Calu3 (cell line): ENCODE data around the gene ST7. TPM values are rescaled to one million over a fixed set of nuclear protein-coding genes. Genes with fewer than 3 reads are reported as not detected.

ENCODE experiments used
- BruUV-seq: library from RNA; stranded (reverse); fragments of 400-500 nt; replicated peaks from 2 replicates; lab custom pipeline; 2021; lab: Mats Ljungman, UMichigan
- CTCF ChIA-PET: fragments of 300-600 bp; sonication (Branson Sonifier 250); formaldehyde crosslinking; loops from one replicate; lab custom pipeline; 2022; ENCODE audit warnings: antibody characterized with exemption; lab: Charles Lee
- DNase-seq: peaks from one replicate; pipeline ENCODE4 v3.0.0; 2022
- H3K27ac Mint-ChIP-seq: one replicate; pipeline ENCODE4 v1.8.0; 2022; ENCODE audit warnings: mixed read lengths; ENCODE audit not compliant: unreplicated experiment
- H3K27me3 Mint-ChIP-seq: one replicate; pipeline ENCODE4 v1.8.0; 2022; ENCODE audit warnings: mixed read lengths; ENCODE audit not compliant: unreplicated experiment
- H3K36me3 Mint-ChIP-seq: one replicate; pipeline ENCODE4 v1.8.0; 2022; ENCODE audit warnings: mild to moderate bottlenecking, moderate library complexity, mixed read lengths; ENCODE audit not compliant: insufficient read depth, unreplicated experiment
- H3K4me1 Mint-ChIP-seq: one replicate; pipeline ENCODE4 v1.8.0; 2022; ENCODE audit warnings: mild to moderate bottlenecking, low read depth, mixed read lengths; ENCODE audit not compliant: unreplicated experiment
- H3K4me3 Mint-ChIP-seq: one replicate; pipeline ENCODE4 v1.8.0; 2022; ENCODE audit warnings: mild to moderate bottlenecking, low read depth, moderate library complexity, mixed read lengths; ENCODE audit not compliant: unreplicated experiment
- H3K9me3 Mint-ChIP-seq: one replicate; pipeline ENCODE4 v1.8.0; 2022; ENCODE audit warnings: low read depth, mixed read lengths; ENCODE audit not compliant: unreplicated experiment
- CTCF ChIP-seq: fragments of 200-600 bp; IDR thresholded peaks from one replicate; pipeline ENCODE4 v1.8.0; 2022; ENCODE audit warnings: antibody characterized with exemption; ENCODE audit not compliant: unreplicated experiment
- intact Hi-C: fragments of 100-400 bp; cut with micrococcal nuclease; formaldehyde crosslinking; loops from one replicate; pipeline ENCODE4 v1.10.0; 2022; ENCODE audit not compliant: unreplicated experiment
- total RNA-seq: library from RNA; stranded (reverse); gene quantifications from 2 replicates; pipeline ENCODE4 v1.2.3, GENCODE V29; 2022

ST7 gene
- total RNA-seq, 1 experiment from 2014 or later = 17.7 TPM

GRCh38 chr7:116997972-116998371 lies 44.7 kb downstream of the ST7 start:
- BruUV-seq = no TSS peak

GRCh38 chr7:116998567-116999175 lies 45.4 kb downstream of the ST7 start:
- Mint-ChIP-seq H3K27me3 (no peaks in the 10 kb centered on the region), H3K9me3 (no peaks in the 10 kb centered on the region), H3K4me1 (peaks cover 15% of the 10 kb centered on the region), H3K36me3 (no peaks in the 10 kb centered on the region), H3K27ac (no peak overlapping the region), H3K4me3 (no peak overlapping the region)
- CTCF ChIA-PET = no interaction called here
- no peak for TF ChIP-seq CTCF
- intact Hi-C loops = no loop called here
- BruUV-seq = no TSS peak
- no peak for DNase-seq

More at GRCh38 chr7:116997972-116998371, 44.7 kb downstream of the ST7 start:
- no peak for TF ChIP-seq CTCF
- DNase-seq = no peak
- Mint-ChIP-seq H3K27me3 (no peaks in the 10 kb centered on the region), H3K36me3 (no peaks in the 10 kb centered on the region), H3K4me1 (peaks cover 16% of the 10 kb centered on the region), H3K9me3 (no peaks in the 10 kb centered on the region), H3K4me3 (no peak overlapping the region), H3K27ac (no peak overlapping the region)
- intact Hi-C loops = no loop called here
- CTCF ChIA-PET = interaction anchor here (0.7 kb wide), 1 partner anchor 14 kb away, joined by 4 read pairs; no protein-coding TSS in a partner anchor

- CTCF ChIA-PET = no interaction called here
- no TSS peak for BruUV-seq
- intact Hi-C loops = no loop called here
- Mint-ChIP-seq H3K9me3 (no peaks in the 10 kb centered on the region), H3K4me1 (peaks cover 8% of the 10 kb centered on the region), H3K4me3 (no peak overlapping the region), H3K27me3 (no peaks in the 10 kb centered on the region), H3K27ac (no peak overlapping the region), H3K36me3 (no peaks in the 10 kb centered on the region)
- DNase-seq = no peak
- TF ChIP-seq CTCF = no peak
Measured at GRCh38 chr7:116999311-116999710, 46.0 kb downstream of the ST7 start.

- no peaks in the 10 kb centered on the region for H3K4me1 Mint-ChIP-seq
- DNase-seq = no peak
- no peaks in the 10 kb centered on the region for H3K36me3 Mint-ChIP-seq
- no peaks in the 10 kb centered on the region for H3K27me3 Mint-ChIP-seq
- CTCF ChIA-PET = no interaction called here
- H3K27ac Mint-ChIP-seq = no peak overlapping the region
- BruUV-seq = no TSS peak
- no peak for TF ChIP-seq CTCF
- intact Hi-C loops = no loop called here
- H3K9me3 Mint-ChIP-seq = no peaks in the 10 kb centered on the region
- H3K4me3 Mint-ChIP-seq = no peak overlapping the region
Measured at GRCh38 chr7:117001283-117001682, 48.0 kb downstream of the ST7 start.
